GM19372 (cell line): Measurements from ENCODE around the gene KCNC2.
"Not testable (repeated sequence)": the region's sequence is repeated elsewhere in the genome, so short reads cannot be mapped to it uniquely, and the experiment has no call there.

Experiments used
- ATAC-seq: cut with Tn5 transposase; IDR thresholded peaks from one replicate; pipeline ENCODE4 v1.9.1; 2021; ENCODE audit warnings: mild to moderate bottlenecking, low read depth, moderate library complexity; ENCODE audit not compliant: unreplicated experiment

KCNC2 gene

DNA sequence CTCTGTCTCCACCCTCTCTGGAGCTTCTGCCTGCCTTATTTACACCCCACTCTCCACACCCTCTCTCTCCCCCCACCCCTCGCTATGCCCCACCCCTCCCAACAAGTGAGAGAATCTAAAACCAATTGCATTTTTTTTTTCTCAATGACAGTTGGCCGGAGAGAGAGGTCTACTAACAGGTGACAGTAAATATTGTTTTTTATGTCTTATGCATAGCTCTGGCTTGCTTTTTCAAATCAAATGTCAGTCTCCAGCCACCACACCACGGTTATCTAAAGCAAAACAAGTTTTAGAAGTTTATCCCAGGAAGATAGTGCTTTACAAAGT lies at the start of gene KCNC2:
TSS of gene KCNC2 (minus strand) at position 28 of the 327 bp plus-strand sequence.
- ATAC-seq, result no peak

DNA sequence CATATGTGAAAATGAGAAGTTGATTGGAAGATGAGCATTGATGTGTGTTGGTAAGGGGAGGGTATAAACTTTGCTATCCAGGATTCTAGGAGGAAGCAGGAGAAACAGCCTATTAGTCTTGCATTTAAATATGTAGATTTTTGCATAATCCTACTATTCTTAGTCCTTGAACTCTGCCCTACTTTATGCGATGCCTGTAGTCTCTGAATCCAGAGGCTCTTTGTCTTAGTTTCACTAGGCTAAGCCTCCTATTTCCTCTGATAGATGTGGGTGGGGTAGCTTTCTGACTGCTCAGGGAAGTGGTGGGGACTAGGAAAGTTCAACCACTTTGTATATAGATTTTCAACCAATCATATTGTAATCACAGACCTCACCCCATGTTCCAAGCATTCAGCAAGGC lies 49.5 kb upstream of the KCNC2 start:
- no peak for ATAC-seq

DNA sequence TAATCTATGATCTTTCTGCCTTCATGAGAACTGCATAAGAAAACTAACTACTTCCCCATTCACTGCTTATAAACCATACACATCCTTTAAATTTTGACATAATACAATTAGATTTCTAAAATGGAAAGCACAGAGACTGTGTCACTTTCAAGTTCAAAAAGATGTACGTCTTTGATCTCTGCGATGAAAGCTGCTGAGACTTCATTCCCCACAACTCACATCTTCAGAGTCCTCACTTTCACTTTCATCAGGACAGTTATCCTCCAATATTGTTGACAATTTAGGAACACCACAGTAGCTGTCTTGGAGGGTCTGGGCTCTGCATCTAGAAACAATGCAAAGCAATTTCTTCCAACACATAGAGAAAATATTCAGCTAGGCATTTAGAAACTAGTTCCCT lies 47.9 kb upstream of the KCNC2 start:
- ATAC-seq, result no peak

DNA sequence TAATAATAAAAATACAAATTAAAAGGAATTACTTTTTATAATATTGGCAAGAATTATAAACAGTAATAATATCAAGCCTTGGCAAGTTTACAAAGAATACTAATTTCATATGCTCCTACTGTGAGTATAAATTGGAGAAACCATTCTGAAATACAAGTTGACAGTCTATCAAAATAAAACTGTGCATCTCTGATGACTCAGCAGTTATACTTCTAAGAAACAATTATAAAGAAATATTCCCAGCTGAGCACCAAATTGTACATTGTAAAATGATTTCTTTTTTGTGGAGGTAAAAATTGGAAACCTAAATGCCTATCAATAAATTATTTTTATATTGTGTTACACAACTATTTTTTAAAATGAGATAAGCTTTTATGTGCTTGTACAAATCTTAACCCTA lies 35.5 kb upstream of the KCNC2 start:
- no peak for ATAC-seq

DNA sequence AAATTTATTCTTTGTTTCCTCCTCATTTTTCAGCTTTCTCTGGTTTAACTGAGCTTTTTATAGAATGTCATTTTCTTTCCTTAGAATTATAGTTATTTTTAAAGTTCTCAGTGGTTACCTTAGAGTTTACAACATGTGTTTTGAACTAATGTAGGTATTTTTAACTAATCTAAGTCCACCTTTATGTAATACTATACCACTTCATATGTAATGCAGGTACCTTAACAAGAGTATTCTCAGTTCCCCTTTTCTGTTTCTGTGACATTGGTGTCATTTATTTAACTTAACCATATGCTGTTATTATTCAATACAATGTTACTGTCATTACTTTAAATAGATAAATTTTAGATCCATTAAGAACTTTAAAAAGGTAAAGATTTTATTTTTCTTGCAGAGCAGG lies 30.3 kb upstream of the KCNC2 start:
- ATAC-seq, result peak; percentile 90

DNA sequence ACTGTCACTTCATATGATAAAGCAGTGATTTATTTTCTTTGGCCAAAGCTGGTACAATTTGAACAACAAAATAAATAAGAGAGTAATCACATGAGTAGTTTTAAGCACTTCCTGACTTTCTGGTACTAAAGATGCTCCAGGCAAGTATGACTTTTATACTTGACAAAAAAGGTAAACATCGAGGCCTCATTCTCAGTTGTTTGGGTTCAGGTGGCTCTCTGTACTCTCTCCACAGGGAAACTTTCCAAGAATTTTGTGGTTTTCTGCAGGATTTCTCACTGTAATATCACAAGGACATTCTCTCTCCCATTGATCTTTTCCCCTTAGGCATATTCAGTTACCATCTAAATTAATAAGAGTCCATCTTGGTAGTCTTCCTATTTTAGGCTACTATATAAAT lies 26.6 kb upstream of the KCNC2 start:
- no peak for ATAC-seq

DNA sequence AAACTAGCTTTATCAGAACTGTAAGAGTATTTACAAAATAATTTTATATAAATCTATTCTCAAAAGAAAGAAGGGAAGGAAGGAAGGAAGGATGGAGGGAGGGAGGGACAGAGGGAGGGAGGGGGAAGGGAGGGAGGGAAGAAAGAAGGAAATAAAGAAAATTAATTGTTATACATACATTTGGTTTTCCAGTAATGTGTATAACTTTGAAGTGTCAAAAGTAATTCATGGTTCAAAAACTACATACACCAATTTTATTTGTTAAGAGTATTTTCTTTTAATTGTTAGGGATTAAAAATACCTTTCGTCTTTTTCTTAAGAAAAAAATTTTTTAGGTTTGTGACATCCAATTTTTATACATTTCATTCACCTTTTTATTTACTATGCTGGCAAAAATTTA lies 17.5 kb upstream of the KCNC2 start:
- no peak for ATAC-seq

DNA sequence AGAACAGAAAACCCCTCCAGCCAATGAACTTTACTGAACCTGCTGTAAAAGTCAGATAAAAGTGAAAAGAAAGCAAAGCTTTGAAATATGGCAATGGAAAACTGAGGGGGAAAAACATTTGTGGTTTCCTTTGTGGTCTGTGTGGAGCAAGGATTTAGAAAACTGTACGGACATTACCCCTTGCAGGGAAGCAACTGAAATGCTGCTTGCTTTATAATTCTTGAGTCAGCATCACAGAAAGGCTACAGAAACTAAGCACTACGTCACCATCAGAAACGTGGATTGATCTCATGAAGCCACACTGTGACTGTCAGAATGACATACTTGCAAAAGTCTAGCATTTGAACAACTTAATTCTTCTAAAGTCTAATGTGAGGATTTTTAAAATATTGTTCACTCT lies 2.4 kb upstream of the KCNC2 start:
- no peak for ATAC-seq

DNA sequence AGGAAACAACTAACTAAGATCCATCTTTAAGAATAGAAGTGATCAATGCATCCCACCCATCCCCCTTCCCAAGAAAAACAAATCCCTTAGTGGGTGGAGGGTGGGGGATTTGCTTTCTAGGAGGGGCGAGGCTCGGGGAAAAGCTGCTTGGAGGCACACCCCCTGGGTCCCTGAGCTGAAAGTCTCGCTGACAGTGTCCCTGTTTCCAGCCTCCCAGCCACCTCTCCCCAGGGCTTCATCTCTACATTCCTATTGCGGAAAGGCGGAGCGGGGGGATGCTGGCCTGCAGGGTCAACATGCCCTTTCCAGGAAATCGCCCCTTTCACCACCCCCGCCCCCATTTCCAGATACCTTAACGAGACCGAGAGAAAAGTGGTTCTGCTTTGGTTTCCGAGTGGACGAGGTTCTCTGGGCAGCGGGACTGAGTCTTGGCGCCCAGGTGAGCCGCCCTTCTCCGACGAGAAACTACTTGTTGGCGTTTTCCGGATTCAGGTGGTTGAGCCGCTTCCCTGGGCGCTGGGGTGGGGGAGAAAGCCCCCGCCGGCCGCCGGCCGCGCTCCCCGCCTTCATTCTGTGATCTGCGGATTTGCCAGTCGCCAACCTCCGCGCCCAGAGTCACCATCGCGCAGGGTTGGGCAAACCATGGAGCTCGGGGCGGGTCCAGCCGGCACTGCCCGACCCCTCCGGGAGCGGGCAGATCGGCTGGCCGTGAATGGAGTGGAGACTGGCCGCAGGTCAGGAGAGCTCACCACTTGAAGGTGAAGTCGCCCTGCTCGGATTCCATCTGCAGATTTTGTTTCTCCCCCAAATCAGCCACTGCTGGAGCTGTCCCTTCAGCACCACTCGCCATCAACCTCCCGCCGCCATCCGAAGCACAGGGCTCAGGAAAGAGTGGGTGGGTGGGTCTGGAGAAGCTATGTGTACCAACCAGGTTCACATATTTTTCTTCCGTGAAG lies 505 bp downstream of the KCNC2 start:
- no peak for ATAC-seq

DNA sequence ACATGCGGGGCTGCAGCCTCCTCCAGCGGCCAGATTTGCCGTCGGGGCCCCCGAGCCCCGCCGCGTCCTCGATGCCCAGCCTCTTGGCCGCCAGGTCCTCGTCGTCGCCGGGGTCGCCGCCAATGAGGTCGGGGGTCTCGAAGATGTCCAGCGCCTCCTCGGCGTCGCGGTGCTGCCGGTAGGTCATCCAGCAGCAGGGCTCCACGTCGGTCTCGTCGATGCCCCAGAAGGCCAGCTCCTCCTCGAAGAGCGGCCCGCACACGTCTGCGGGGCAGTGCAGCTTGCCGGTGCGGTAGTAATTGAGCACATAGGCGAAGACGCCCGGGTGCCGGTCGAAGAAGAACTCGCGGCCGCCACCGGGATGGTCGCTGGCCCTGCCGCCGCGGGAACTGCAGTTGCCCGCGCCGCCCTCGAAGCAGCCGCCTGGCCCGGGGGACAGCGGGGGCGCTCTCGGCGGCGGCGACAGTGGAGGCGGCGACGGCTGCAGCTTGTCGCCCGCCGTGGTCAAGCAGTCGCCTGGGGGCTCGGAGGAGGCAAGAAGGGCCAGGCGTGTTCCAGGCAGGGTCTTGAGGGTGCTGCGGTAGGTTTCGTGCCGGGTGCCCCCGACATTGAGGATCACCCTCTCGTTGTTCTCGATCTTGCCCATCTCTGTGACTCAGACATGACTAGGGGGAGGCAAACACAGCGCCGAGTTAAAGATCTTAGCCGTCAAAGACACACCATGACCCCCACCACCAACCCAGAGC lies 2.1 kb downstream of the KCNC2 start:
- ATAC-seq, result no peak

DNA sequence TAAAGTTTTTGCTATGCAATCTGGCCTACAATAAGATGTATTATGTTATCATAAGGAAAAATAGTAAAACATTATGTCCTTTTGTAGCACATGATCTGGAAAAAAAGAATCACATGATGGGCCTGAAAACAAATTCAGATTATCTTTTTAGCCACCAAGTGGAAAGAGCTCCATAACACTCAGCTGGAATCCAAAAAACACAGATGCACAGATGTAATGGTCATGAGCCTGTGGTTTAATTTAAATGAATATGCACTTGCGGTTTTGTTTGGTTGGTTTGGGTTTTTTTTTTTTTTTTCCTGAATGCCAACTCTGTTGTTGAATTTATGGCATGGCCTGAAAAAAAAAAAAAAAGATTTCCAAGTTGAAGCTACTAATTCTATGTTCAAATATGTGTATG lies 4.1 kb downstream of the KCNC2 start:
- ATAC-seq, result no peak

DNA sequence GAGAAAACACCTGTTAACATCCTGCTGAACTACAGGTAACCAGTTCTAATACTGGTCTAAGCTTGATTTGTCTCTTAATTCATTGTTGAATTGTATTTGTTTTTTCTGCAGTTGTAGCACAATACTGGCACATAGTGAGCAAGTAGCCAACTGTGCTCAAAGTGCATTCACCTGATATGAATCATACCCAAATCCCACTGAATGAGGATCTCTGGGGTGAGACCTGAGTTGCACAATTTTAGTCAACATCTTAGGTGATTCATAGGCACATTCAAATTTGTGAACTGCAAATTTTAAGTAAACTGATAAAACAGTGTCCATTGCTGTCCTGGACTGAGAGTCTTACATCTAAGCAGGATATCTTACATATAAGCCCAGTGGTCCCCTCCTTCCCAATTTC lies 12.8 kb downstream of the KCNC2 start:
- ATAC-seq, result no peak

DNA sequence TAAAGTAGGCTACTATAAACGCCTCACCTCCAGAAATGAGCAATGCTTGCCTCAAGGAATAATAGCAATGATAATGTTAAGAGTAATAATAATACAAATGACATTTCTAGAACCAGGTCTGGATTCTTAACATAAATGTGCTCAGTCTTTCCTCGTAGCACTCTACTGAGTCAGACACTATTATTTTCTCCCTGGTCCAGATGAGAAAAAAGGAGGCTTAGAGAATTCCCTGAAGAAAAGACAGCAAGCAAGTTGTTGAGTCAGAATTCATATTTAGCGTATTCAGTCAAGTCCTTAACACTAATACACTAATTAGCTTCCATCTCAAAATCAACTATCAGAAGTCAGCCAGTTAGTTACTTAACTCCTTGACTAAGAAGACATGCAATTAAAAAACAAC lies 13.2 kb downstream of the KCNC2 start:
- no peak for ATAC-seq

DNA sequence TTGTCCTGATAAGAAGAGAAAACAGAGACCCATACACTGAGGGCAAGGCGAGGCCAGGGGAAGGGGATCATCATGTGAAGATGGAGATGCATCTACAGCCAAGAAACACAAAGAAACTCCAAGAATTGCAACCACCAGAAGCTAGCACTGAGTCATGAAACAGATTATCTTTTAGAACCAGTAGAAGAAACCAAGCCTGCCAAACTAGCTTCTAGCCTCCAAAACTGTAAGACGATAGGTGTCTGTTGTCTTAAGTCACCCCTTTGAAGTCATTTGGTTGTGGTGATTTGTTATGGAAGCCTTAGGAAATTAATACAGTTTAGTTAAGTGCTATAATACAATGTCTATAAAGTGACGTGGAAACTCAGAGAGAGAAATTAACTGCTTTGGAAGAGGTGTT lies 15.4 kb downstream of the KCNC2 start:
- ATAC-seq, result no peak

DNA sequence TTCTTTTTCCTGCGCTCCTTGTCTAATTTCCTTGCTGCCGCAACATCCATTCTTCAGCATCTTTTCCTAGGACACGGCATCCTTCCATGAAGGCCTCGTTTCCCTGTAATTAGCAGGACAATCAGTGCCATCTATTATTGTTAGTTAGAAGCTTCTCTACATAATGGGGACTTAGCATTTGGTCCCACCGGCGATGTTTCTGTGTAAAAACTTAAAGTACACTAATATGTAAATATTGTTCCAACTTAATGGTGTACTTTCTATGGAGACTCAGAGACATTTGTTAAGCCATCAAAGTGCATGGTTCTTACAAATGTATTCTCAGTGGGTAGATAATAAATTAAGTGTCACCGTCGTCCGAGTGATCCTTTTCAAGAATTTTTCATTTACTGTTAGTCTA lies 17.4 kb downstream of the KCNC2 start:
- ATAC-seq, result no peak

DNA sequence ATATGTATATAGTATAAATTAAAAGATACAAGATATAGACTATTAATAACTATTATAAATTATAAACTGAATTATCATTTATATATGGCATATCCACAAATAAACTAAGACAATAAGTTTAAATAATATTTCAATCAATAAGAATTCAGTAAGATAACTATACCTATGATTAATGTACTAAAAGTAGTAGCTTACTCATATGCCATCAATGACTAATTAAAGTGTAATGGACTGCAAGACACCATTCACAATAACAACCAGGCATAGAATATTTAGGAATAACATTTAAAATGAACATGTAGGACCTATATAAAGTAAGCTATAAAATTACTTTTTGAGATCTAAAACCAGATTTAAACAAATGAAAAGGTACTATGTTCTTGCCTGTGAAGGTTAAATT lies 18.8 kb downstream of the KCNC2 start:
- no peak for ATAC-seq

DNA sequence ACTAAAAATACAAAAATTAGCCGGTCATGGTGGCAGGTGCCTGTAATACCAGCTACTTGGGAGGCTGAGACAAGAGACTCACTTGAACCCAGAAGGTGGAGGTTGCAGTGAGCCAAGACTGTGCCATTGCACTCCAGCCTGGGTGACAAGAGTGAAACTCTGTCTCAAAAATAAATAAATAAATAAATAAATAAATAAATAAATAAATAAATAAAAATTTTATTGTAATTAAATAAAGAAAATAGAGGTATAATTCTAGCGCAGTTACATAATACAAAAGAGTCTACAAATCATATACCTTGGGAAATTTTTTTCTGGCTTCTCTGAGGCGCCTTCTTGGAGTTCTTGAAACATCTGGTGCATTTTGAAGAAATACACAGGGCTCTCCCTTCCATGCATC lies 23.8 kb downstream of the KCNC2 start:
- not testable (repeated sequence) for ATAC-seq

DNA sequence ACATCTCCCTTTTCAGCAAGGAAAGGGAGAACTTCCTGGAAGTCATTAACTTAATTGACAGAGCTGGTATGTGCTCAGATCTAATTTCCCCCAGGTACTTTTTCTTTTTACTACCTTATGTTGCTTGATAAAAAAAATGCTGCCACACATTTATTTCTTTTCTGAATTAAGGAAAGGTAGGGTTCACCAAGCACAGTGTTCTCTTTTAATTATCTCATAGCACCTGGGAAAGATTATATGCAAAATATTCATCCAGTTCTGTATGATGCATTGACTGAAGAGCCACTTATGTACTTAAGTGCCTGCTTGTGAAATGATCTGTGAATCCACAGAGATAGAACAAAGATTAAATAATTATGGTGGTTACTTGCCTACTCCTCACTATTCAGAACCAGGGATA lies 25.1 kb downstream of the KCNC2 start:
- ATAC-seq, result no peak

DNA sequence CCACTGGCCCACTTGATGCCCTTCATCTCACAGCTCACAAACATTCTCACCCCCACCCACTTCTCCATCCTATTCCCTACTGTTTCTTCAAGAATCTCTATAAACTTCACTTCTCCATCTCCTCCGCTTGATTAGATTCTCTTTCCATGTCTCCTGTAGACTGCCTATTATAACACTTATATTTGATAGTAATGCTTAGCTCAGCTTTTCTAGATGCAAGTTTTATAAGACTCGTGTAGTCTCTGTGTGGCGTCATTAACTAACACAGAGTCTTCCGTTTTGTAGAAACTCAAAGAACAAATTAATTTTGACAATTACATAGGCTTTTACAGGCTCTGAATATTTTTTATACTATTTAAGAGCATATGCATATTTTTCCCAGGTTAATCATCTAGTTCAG lies 25.7 kb downstream of the KCNC2 start:
- ATAC-seq, result no peak

DNA sequence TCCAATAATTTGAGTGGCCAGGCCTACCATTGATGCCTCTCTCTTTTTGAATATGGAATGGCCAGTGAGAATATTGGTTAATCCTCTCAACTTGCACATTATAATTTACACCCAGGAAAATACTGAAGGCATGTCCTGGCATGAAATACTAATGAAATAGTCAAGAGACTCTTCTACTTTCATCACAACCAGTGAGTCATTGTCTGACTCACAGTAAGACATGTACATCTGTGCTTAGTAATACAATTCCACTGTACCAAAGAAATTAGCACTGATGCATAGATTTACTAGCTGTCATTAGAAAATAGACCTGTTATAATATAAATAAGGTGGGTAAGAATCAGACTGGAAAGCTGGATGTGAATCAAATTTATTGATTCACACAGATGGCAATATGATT lies 31.6 kb downstream of the KCNC2 start:
- no peak for ATAC-seq

DNA sequence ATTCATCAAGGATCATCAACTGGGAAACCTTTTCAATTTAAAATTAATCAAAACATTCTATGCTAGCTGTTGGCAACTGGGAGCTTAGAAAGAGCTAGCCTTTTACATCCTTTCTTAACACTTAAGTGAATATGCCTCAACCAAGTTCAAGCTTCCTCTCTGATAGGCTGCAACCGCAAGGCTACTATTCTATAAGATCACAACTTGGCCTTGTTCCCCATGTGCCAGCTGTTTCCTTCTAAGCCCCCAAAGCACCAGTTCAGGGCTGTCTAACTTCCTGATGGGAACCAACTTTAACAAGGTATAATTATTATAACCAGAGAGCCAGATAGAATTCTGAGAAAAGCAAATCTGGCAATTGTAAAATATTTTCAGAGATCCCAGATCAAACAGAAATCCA lies 37.0 kb downstream of the KCNC2 start:
- no peak for ATAC-seq

DNA sequence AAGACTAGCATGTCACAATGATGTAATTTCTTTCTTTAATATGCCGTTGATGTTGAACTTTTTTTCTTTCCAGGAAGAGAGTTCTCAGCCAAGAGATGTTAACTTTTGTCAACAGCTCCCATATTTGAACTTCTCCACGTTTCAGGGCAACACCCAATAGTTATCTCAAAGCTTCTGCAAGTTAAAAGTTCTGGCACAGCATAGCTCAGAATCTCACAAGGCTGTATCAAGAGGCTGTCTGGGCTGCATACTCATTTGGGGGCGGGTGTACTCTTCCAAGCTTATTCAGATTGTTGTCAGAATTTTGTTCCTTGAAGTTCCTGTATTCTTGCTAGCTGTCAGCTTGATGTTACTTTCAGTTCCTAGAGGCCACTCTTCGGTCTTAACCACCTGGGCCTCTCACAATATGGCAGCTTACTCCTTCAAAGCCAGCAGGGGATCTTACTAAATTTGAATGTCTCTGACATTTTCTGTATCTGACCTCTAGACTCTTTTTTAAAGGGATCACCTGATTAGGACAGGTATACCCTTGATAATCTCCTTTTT lies 38.9 kb downstream of the KCNC2 start:
- ATAC-seq, result peak; percentile 66
